ENCODE data around the gene PRMT7. TPM values are rescaled to one million over a fixed set of nuclear protein-coding genes. Genes with fewer than 3 reads are reported as not detected.

Gene PRMT7
- total RNA-seq, 1 experiment from 2014 or later: 33.1 TPM

DNA sequence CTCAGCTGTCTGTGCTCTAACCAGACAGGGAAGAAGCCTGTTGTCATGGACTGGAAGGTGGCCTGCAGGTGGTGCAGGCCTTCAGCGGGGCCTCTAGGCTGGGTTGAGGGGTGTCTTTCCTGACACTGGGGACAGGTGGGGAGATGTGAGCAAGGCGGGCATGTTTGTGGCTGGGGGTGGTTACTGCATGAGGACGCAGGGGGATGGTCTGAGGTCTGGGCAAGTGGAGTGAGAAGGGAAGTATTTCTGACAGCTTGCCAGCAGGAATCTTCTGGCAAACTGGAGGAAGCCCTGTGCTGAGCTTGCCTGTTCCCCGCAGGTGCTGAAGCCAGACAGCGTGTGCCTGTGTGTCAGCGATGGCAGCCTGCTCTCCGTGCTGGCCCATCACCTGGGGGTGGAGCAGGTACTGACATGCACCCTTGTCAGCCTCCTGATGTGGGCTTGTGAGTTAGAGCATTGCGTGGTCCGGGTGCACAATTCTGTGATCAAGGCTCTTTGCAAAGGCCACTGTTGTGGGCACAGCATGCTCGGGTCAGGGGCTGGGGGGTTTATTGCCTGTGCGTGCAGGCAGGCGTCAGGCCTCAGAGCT is 36.2 kb downstream of the PRMT7 start (continued):
- no peak for TF ChIP-seq REST (IDR thresholded peaks at IDR 0.05; ENCODE audit: insufficient read depth in 1 of 2, low read depth in 2 of 2, low read length in 1 of 2)

- DNase-seq (ENCODE audit: low read depth, low spot score) (no peak), ATAC-seq (no peak)
- Histone ChIP-seq H3K9me3 (ENCODE audit: control insufficient read depth, insufficient read depth, low read depth, low read length) (no peaks in the 10 kb centered on the region), H3K27ac (ENCODE audit: low read length) (no peak overlapping the region), H3K4me1 (ENCODE audit: control insufficient read depth, insufficient read depth, low read length) (no peaks in the 10 kb centered on the region), H3K4me3 (ENCODE audit: low read depth in 2 of 2, low read length in 2 of 2) (no peak overlapping the region), H3K36me3 (ENCODE audit: control insufficient read depth, insufficient read depth, low read length) (peaks cover 2% of the 10 kb centered on the region), H3K27me3 (ENCODE audit: control insufficient read depth, insufficient read depth, low read length) (no peaks in the 10 kb centered on the region)
- intact Hi-C loops (cut with micrococcal nuclease; ENCODE audit: unreplicated experiment): no loop called here
- in situ Hi-C loops (cut with HindIII; ENCODE audit: low pct_unique_long_range_greater_than_20kb, low sequenced_read_pairs): no loop called here
- POLR2A ChIA-PET: no interaction called here
- no TSS peak for BruUV-seq (replicated peaks)
- CTCF ChIA-PET: no interaction called here
- TF ChIP-seq SIN3A (IDR thresholded peaks at IDR 0.05; ENCODE audit: borderline replicate concordance, insufficient read depth, low read depth, low read length): no peak
These were observed 36.8 kb downstream of the PRMT7 start for GRCh38 chr16:68347605-68348004.

- intact Hi-C loops (cut with micrococcal nuclease; ENCODE audit: unreplicated experiment) (no loop called here), in situ Hi-C loops (cut with HindIII; ENCODE audit: low pct_unique_long_range_greater_than_20kb, low sequenced_read_pairs) (no loop called here)
- Histone ChIP-seq H3K4me1 (ENCODE audit: control insufficient read depth, insufficient read depth, low read length) (no peaks in the 10 kb centered on the region), H3K36me3 (ENCODE audit: control insufficient read depth, insufficient read depth, low read length) (peaks cover 2% of the 10 kb centered on the region), H3K27ac (ENCODE audit: low read length) (no peak overlapping the region), H3K4me3 (ENCODE audit: low read depth in 2 of 2, low read length in 2 of 2) (no peak overlapping the region), H3K9me3 (ENCODE audit: control insufficient read depth, insufficient read depth, low read depth, low read length) (no peaks in the 10 kb centered on the region), H3K27me3 (ENCODE audit: control insufficient read depth, insufficient read depth, low read length) (no peaks in the 10 kb centered on the region)
- ATAC-seq: no peak
- TF ChIP-seq TCF7L2 (IDR thresholded peaks at IDR 0.05; ENCODE audit: low read depth, low read length) (no peak), SIN3A (IDR thresholded peaks at IDR 0.05; ENCODE audit: borderline replicate concordance, insufficient read depth, low read depth, low read length) (no peak), REST (IDR thresholded peaks at IDR 0.05; ENCODE audit: insufficient read depth in 1 of 2, low read depth in 2 of 2, low read length in 1 of 2) (no peak), POLR2AphosphoS5 (IDR thresholded peaks at IDR 0.05; ENCODE audit: low read depth, low read length) (no peak)
- TF ChIP-seq, protein P1, sequence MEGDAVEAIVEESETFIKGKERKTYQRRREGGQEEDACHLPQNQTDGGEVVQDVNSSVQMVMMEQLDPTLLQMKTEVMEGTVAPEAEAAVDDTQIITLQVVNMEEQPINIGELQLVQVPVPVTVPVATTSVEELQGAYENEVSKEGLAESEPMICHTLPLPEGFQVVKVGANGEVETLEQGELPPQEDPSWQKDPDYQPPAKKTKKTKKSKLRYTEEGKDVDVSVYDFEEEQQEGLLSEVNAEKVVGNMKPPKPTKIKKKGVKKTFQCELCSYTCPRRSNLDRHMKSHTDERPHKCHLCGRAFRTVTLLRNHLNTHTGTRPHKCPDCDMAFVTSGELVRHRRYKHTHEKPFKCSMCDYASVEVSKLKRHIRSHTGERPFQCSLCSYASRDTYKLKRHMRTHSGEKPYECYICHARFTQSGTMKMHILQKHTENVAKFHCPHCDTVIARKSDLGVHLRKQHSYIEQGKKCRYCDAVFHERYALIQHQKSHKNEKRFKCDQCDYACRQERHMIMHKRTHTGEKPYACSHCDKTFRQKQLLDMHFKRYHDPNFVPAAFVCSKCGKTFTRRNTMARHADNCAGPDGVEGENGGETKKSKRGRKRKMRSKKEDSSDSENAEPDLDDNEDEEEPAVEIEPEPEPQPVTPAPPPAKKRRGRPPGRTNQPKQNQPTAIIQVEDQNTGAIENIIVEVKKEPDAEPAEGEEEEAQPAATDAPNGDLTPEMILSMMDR (IDR thresholded peaks at IDR 0.05): no peak
- DNase-seq (ENCODE audit: low read depth, low spot score): no peak
- ChIA-PET POLR2A (no interaction called here), CTCF (no interaction called here)
- BruUV-seq (replicated peaks): no TSS peak
These were observed 38.0 kb downstream of the PRMT7 start for GRCh38 chr16:68348639-68349445.

Data from Panc1 (cell line).